Mesodermal cell (in vitro differentiated cells): ENCODE data around the gene CTSZ. TPM values are rescaled to one million over a fixed set of nuclear protein-coding genes. Genes with fewer than 3 reads are reported as not detected.

Experiments
- H3K27ac ChIP-seq: 2 replicates; pipeline ENCODE4 v1.7.0; 2013; ENCODE audit warnings: mild to moderate bottlenecking, low read depth, low read length, moderate library complexity; ENCODE audit not compliant: severe bottlenecking
- H3K36me3 ChIP-seq: 2 replicates; pipeline ENCODE4 v1.7.1; 2013; ENCODE audit warnings: mild to moderate bottlenecking, low read length, moderate library complexity; ENCODE audit not compliant: control insufficient read depth, insufficient read depth
- H3K4me1 ChIP-seq: one replicate; pipeline ENCODE4 v1.7.1; 2013; ENCODE audit warnings: mild to moderate bottlenecking, low read length; ENCODE audit not compliant: insufficient read depth, control insufficient read depth, poor library complexity, severe bottlenecking
- H3K4me3 ChIP-seq: 2 replicates; pipeline ENCODE4 v1.7.0; 2013; ENCODE audit warnings: low read length, control low read depth, mild to moderate bottlenecking; ENCODE audit not compliant: insufficient read depth, poor library complexity, severe bottlenecking; ENCODE audit errors: extremely low read depth
- H3K9me3 ChIP-seq: 2 replicates; pipeline ENCODE4 v1.7.1; 2013; ENCODE audit warnings: mild to moderate bottlenecking, low read length, moderate library complexity; ENCODE audit not compliant: control insufficient read depth
- WGBS, 2 experiments: methylation state at CpG; one replicate each; pipeline ENCODE4 v1.1.5; 2013; ENCODE audit warnings: missing lambda C conversion rate in 2 of 2; ENCODE audit not compliant: insufficient coverage in 2 of 2; 5-methylcytosine and 5-hydroxymethylcytosine counted together
- polyA plus RNA-seq, 2 experiments: library from polyadenylated mRNA; stranded (reverse); fragments of 50-300 nt; gene quantifications; one replicate each; pipeline ENCODE4 v1.2.3, GENCODE V29; 2013

Gene CTSZ
- polyA plus RNA-seq (2013, experiment 1 of 2): 65.5 TPM
- polyA plus RNA-seq (2013, experiment 2 of 2): 60.4 TPM

GRCh38 chr20:59006864-59007664 is at the start of gene CTSZ:
Gene CTSZ, minus strand, starts transcription at chr20:59007254. Its CDS starts 126 bp downstream, at chr20:59007128.
- Histone ChIP-seq H3K36me3 (peaks cover 11% of the 10 kb centered on the region), H3K4me3 (peak within 1 kb of the TSS; percentile 50), H3K4me1 (peaks cover 27% of the 10 kb centered on the region), H3K27ac (no peak within 1 kb of the TSS), H3K9me3 (no peaks in the 10 kb centered on the region)
- WGBS, 2 experiments: 2 to 10% methylated on average over 54 to 78 of the region's 82 CpGs

- H3K27ac ChIP-seq: no peak overlapping the region
- no peaks in the 10 kb centered on the region for H3K9me3 ChIP-seq
- no peaks in the 10 kb centered on the region for H3K36me3 ChIP-seq
- WGBS, 2 experiments: 98 to 100% methylated on average over 4 to 5 of the region's 7 CpGs
- H3K4me3 ChIP-seq: no peak overlapping the region
- no peaks in the 10 kb centered on the region for H3K4me1 ChIP-seq
These were observed 48.2 kb upstream of the CTSZ start for GRCh38 chr20:59055302-59055701.

- Histone ChIP-seq H3K9me3 (no peaks in the 10 kb centered on the region), H3K4me1 (peaks cover 7% of the 10 kb centered on the region), H3K27ac (no peak overlapping the region), H3K36me3 (no peaks in the 10 kb centered on the region), H3K4me3 (no peak overlapping the region)
- 82 to 90% methylated on average over 5 of the region's 6 CpGs for WGBS, 2 experiments
These were observed 44.7 kb upstream of the CTSZ start for GRCh38 chr20:59051666-59052185.

GRCh38 chr20:59050437-59050836 is 43.4 kb upstream of the CTSZ start:
- no peaks in the 10 kb centered on the region for H3K9me3 ChIP-seq
- WGBS, 2 experiments: no CpG with 5 or more reads among the region's 1 CpG
- no peak overlapping the region for H3K27ac ChIP-seq
- peaks cover 17% of the 10 kb centered on the region for H3K4me1 ChIP-seq
- H3K36me3 ChIP-seq: no peaks in the 10 kb centered on the region
- no peak overlapping the region for H3K4me3 ChIP-seq

GRCh38 chr20:59048681-59049030 is 41.6 kb upstream of the CTSZ start:
- Histone ChIP-seq H3K36me3 (no peaks in the 10 kb centered on the region), H3K9me3 (no peaks in the 10 kb centered on the region), H3K4me1 (peaks cover 17% of the 10 kb centered on the region), H3K27ac (no peak overlapping the region), H3K4me3 (no peak overlapping the region)
- WGBS, 2 experiments: 72 to 75% methylated on average over 2 of the region's 2 CpGs

GRCh38 chr20:59047938-59048680 is 41.1 kb upstream of the CTSZ start:
- no peak overlapping the region for H3K27ac ChIP-seq
- no peaks in the 10 kb centered on the region for H3K36me3 ChIP-seq
- WGBS, 2 experiments: 94 to 100% methylated on average over 4 of the region's 5 CpGs
- peaks cover 17% of the 10 kb centered on the region for H3K4me1 ChIP-seq
- H3K9me3 ChIP-seq: no peaks in the 10 kb centered on the region
- H3K4me3 ChIP-seq: no peak overlapping the region

GRCh38 chr20:59046862-59047261 is 39.8 kb upstream of the CTSZ start:
- Histone ChIP-seq H3K4me1 (peaks cover 17% of the 10 kb centered on the region), H3K36me3 (no peaks in the 10 kb centered on the region), H3K9me3 (no peaks in the 10 kb centered on the region), H3K4me3 (no peak overlapping the region), H3K27ac (no peak overlapping the region)
- 85 to 86% methylated on average over 3 of the region's 3 CpGs for WGBS, 2 experiments

GRCh38 chr20:59044796-59045195 is 37.7 kb upstream of the CTSZ start:
- Histone ChIP-seq H3K36me3 (peaks cover 18% of the 10 kb centered on the region), H3K4me3 (no peak overlapping the region), H3K27ac (no peak overlapping the region), H3K9me3 (peaks cover 5% of the 10 kb centered on the region), H3K4me1 (peaks cover 17% of the 10 kb centered on the region)
- 89 to 90% methylated on average over 1 of the region's 3 CpGs for WGBS, 2 experiments

GRCh38 chr20:59044295-59044694 is 37.2 kb upstream of the CTSZ start:
- no peak overlapping the region for H3K4me3 ChIP-seq
- no peak overlapping the region for H3K27ac ChIP-seq
- peaks cover 17% of the 10 kb centered on the region for H3K4me1 ChIP-seq
- H3K36me3 ChIP-seq: peaks cover 21% of the 10 kb centered on the region
- H3K9me3 ChIP-seq: peaks cover 5% of the 10 kb centered on the region
- WGBS, 2 experiments: 94 to 100% methylated on average over 2 of the region's 3 CpGs

- Histone ChIP-seq H3K36me3 (peaks cover 21% of the 10 kb centered on the region), H3K9me3 (peaks cover 5% of the 10 kb centered on the region), H3K4me1 (peaks cover 17% of the 10 kb centered on the region), H3K27ac (no peak overlapping the region), H3K4me3 (no peak overlapping the region)
- 100% methylated on average over 2 of the region's 3 CpGs; no CpG with 5 or more reads in 1 of the 2 experiments for WGBS, 2 experiments
These were observed 36.6 kb upstream of the CTSZ start for GRCh38 chr20:59043698-59044097.
